ENCODE results near the gene RGS7. TPM values are rescaled to one million over a fixed set of nuclear protein-coding genes. Genes with fewer than 3 reads are reported as not detected.

RGS7 gene
- total RNA-seq, 2 experiments from 2014 or later: not detected

DNA sequence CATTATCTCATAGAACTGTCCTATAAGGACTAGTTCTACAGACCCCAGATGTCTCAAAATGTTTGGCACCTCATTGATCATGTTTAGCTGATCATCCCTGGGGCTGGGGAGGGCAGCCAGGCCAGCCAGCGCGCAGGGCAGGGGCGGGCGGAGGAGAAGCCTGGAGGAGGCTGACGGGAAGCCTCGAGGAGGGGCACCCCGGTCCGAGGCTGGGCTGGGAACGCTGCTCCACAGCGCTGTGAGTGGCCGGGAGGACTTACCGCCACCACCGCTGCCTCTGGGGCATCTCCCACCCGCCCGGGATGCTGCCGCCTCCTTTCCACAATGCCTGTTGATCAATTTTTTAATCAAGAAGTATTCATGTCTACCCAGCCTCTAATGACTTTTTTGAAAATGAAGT, 585.6 kb downstream of the RGS7 start:
- Histone ChIP-seq H3K27ac (ENCODE audit: low read depth in 1 of 2, low read length in 2 of 2) (no peak overlapping the region), H3K4me3 (ENCODE audit: low read length) (no peak overlapping the region), H3K36me3 (ENCODE audit: insufficient read depth, low read length) (no peaks in the 10 kb centered on the region), H3K4me1 (ENCODE audit: insufficient read depth, low read length) (no peaks in the 10 kb centered on the region), H3K9me3 (ENCODE audit: control insufficient read depth in 1 of 2, insufficient read depth in 1 of 2, low read length in 2 of 2) (peaks cover 0 to 5% of the 10 kb centered on the region in 2 experiments), H3K27me3 (ENCODE audit: control insufficient read depth in 1 of 2, insufficient read depth in 2 of 2, low read length in 2 of 2) (no peaks in the 10 kb centered on the region)
- TF ChIP-seq, protein P1, sequence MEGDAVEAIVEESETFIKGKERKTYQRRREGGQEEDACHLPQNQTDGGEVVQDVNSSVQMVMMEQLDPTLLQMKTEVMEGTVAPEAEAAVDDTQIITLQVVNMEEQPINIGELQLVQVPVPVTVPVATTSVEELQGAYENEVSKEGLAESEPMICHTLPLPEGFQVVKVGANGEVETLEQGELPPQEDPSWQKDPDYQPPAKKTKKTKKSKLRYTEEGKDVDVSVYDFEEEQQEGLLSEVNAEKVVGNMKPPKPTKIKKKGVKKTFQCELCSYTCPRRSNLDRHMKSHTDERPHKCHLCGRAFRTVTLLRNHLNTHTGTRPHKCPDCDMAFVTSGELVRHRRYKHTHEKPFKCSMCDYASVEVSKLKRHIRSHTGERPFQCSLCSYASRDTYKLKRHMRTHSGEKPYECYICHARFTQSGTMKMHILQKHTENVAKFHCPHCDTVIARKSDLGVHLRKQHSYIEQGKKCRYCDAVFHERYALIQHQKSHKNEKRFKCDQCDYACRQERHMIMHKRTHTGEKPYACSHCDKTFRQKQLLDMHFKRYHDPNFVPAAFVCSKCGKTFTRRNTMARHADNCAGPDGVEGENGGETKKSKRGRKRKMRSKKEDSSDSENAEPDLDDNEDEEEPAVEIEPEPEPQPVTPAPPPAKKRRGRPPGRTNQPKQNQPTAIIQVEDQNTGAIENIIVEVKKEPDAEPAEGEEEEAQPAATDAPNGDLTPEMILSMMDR (IDR thresholded peaks at IDR 0.05): no peak
- intact Hi-C loops (cut with DNase I, micrococcal nuclease): no loop called here
- no peak overlapping the region for H3K4me3 Mint-ChIP-seq
- no peaks in the 10 kb centered on the region for H3K9me3 Mint-ChIP-seq
- no peak overlapping the region for H3K27ac Mint-ChIP-seq
- H3K4me1 Mint-ChIP-seq (ENCODE audit: low read depth): no peaks in the 10 kb centered on the region
- POLR2A ChIA-PET: no interaction called here
- no peaks in the 10 kb centered on the region for H3K27me3 Mint-ChIP-seq
- no peaks in the 10 kb centered on the region for H3K36me3 Mint-ChIP-seq (ENCODE audit: low read depth)
- DNase-seq (no peak), ATAC-seq (ENCODE audit: poor library complexity) (no peak)
- CTCF ChIA-PET: no interaction called here

DNA sequence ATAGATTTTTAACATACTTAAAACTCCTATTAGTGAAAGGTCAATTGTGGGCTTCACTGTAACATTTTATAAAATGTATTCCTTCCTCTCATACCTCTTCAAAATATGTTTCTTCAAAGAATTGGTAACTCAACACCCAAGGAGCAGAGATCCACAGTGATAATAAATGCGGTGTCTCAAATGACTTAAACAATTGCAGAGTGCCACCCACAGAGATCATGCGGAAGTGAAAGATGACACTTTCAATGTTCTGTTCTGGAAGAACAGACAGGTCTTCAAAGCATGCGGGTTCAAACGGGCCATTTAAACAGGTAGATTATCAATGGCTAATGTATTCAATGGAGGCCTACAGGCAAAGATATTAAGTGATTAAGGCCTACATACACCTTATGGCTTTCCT, 588.0 kb downstream of the RGS7 start:
- no peaks in the 10 kb centered on the region for H3K36me3 Mint-ChIP-seq (ENCODE audit: low read depth)
- Histone ChIP-seq H3K27ac (ENCODE audit: low read depth in 1 of 2, low read length in 2 of 2) (no peak overlapping the region), H3K4me3 (ENCODE audit: low read length) (no peak overlapping the region), H3K9me3 (ENCODE audit: control insufficient read depth in 1 of 2, insufficient read depth in 1 of 2, low read length in 2 of 2) (peaks cover 0 to 5% of the 10 kb centered on the region in 2 experiments), H3K27me3 (ENCODE audit: control insufficient read depth in 1 of 2, insufficient read depth in 2 of 2, low read length in 2 of 2) (no peaks in the 10 kb centered on the region), H3K36me3 (ENCODE audit: insufficient read depth, low read length) (no peaks in the 10 kb centered on the region), H3K4me1 (ENCODE audit: insufficient read depth, low read length) (no peaks in the 10 kb centered on the region)
- no peaks in the 10 kb centered on the region for H3K4me1 Mint-ChIP-seq (ENCODE audit: low read depth)
- CTCF ChIA-PET: no interaction called here
- ATAC-seq (ENCODE audit: poor library complexity): no peak
- DNase-seq: no peak
- TF ChIP-seq, protein P1 (IDR thresholded peaks at IDR 0.05): no peak
- no peaks in the 10 kb centered on the region for H3K9me3 Mint-ChIP-seq
- H3K27me3 Mint-ChIP-seq: no peaks in the 10 kb centered on the region
- intact Hi-C loops (cut with DNase I, micrococcal nuclease): no loop called here
- no peak overlapping the region for H3K27ac Mint-ChIP-seq
- POLR2A ChIA-PET: no interaction called here
- no peak overlapping the region for H3K4me3 Mint-ChIP-seq

- Histone ChIP-seq H3K36me3 (ENCODE audit: insufficient read depth, low read length) (no peaks in the 10 kb centered on the region), H3K4me3 (ENCODE audit: low read length) (no peak overlapping the region), H3K9me3 (ENCODE audit: control insufficient read depth in 1 of 2, insufficient read depth in 1 of 2, low read length in 2 of 2) (peaks cover 0 to 5% of the 10 kb centered on the region in 2 experiments), H3K27me3 (ENCODE audit: control insufficient read depth in 1 of 2, insufficient read depth in 2 of 2, low read length in 2 of 2) (no peaks in the 10 kb centered on the region), H3K27ac (ENCODE audit: low read depth in 1 of 2, low read length in 2 of 2) (no peak overlapping the region), H3K4me1 (ENCODE audit: insufficient read depth, low read length) (no peaks in the 10 kb centered on the region)
- intact Hi-C loops (cut with DNase I, micrococcal nuclease): no loop called here
- Mint-ChIP-seq H3K9me3 (no peaks in the 10 kb centered on the region), H3K4me1 (ENCODE audit: low read depth) (no peaks in the 10 kb centered on the region), H3K27ac (no peak overlapping the region), H3K4me3 (no peak overlapping the region), H3K27me3 (no peaks in the 10 kb centered on the region), H3K36me3 (ENCODE audit: low read depth) (no peaks in the 10 kb centered on the region)
- no peak for ATAC-seq (ENCODE audit: poor library complexity)
- TF ChIP-seq, protein P1 (IDR thresholded peaks at IDR 0.05): no peak
- ChIA-PET CTCF (no interaction called here), POLR2A (no interaction called here)
- DNase-seq: no peak
Measured at GRCh38 chr1:240766831-240767230, 590.2 kb downstream of the RGS7 start.
